Heart left ventricle (tissue), 13 donors: ENCODE measurements around the gene OR2S2.

Experiments
- CTCF ChIP-seq, 12 donors: fragments of 200-600 bp; sonication (generic) in 4 of 12; IDR thresholded peaks; one replicate each; pipeline versions ENCODE4 v1.5.0 to v1.8.0; 2018 to 2022; ENCODE audit warnings: antibody characterized with exemption in 12 of 12, mild to moderate bottlenecking in 5 of 12
- POLR2A ChIP-seq, 2 donors: fragments of 450-650 bp; IDR thresholded peaks; one replicate each; pipeline ENCODE4 v1.6.1; 2017; ENCODE audit warnings: antibody characterized with exemption in 2 of 2, mild to moderate bottlenecking in 2 of 2, moderate library complexity in 2 of 2
- donor health status: ischemic (EF 13 %, LVEDD 7.1; RV severe dilation, severe dysfunction).
- donor health status: DM: no; HTN: yes; CAD: no.
- donor health status: DM: no; HTN: no; CAD: no.
- donor health status: ischemic (EF 25% LVEDD 6.9; RV normal size, moderate dysfunction).
- donor health status: ischemic (EF 25% LVEDD 5.7; RV mildly dilated, moderate dysfunction).
- donor health status: ischemic (EF 35%, LVEDD 5.7; RV mildly dilated, moderate dysfunction).
- donor health status: nonischemic (EF 11% LVEDD 7.7; RV severe dilation, severe dysfunction).
- donor health status: DM: yes; HTN: yes; CAD: no.
- donor health status: PGD.
- donor health status: ischemic (EF 29% LVEDD 5.4; RV normal size, mild dysfunction).
- donor health status: nonischemic (EF 23%, LVEDD 6.1; RV moderate dilation, normal function).

GRCh38 chr9:36007316-36007708 lies 49.4 kb upstream of the OR2S2 start:
- TF ChIP-seq CTCF (IDR thresholded peaks at IDR 0.05) = no peak
- no peak for TF ChIP-seq POLR2A (IDR thresholded peaks at IDR 0.05)
